ENCODE results near the gene DDX52.
"Not testable (repeated sequence)": the region's sequence is repeated elsewhere in the genome, so short reads cannot be mapped to it uniquely, and the experiment has no call there.

DDX52 gene, protein sequence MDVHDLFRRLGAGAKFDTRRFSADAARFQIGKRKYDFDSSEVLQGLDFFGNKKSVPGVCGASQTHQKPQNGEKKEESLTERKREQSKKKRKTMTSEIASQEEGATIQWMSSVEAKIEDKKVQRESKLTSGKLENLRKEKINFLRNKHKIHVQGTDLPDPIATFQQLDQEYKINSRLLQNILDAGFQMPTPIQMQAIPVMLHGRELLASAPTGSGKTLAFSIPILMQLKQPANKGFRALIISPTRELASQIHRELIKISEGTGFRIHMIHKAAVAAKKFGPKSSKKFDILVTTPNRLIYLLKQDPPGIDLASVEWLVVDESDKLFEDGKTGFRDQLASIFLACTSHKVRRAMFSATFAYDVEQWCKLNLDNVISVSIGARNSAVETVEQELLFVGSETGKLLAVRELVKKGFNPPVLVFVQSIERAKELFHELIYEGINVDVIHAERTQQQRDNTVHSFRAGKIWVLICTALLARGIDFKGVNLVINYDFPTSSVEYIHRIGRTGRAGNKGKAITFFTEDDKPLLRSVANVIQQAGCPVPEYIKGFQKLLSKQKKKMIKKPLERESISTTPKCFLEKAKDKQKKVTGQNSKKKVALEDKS

DNA sequence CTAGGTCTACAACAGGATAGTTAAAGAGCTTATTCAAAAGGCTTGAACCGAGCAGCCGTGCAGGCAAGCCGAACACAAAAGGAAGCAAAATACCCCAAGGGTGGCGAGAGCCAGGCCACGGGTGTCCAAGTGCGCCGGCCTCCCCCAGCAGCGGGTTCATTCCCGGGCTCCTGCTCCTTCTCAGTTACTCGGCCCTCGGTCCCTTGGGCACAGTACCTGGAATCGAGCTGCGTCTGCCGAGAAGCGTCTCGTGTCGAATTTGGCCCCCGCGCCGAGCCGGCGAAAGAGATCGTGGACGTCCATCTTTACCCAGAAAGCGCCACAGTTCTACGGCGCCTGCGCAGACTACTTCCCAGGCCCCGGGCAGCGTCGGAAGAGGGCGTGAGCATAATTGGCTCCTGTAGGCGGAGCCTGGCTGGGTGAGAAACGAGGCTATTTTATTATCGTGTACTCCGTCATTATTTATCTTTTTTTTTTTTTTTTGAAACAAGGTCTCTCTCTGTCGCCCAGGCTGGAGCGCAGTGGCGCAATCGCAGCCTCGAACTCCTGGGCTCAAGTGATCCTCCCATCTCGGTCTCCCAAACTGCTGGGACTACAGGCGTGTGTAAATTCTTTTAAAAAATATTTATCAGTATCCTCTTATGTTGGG lies at the start of gene DDX52:
Gene DDX52 (minus strand): TSS at position 329 of the 649 bp plus-strand sequence. CDS start 26 bp downstream, at position 303.
- DNase-seq, result peak; percentile 97

- no peak for DNase-seq
These were observed 48.6 kb upstream of the DDX52 start for GRCh38 chr17:37691807-37692206.

- no peak for DNase-seq
These were observed 46.1 kb upstream of the DDX52 start for GRCh38 chr17:37689317-37689716.

DNA sequence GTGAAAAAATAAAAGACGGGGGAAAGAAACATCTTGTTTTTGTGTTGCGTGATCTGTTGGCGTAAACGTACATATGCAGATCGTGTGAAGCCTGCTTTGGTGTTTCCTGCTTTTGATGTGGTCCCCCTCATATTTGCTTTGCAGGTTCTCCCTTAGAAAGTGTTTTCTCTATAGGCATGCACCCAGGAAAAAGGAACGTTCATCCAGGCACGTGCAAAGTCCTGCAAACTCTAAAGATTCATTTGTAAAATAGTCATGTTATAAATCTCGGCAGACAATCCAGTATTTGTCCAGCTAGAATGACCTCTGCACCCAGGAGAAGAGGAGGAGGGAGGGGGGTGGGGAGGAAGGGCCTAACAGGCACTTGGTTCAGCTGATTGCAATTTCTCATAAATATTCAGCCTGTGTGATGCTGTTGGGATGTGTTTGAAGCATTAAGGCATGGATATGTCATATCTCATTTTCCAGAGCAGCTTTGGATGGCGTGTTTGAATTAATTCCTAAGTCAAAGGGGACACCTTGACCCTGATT lies 40.3 kb upstream of the DDX52 start:
- no peak for DNase-seq

- no peak for DNase-seq
These were observed 38.8 kb upstream of the DDX52 start for GRCh38 chr17:37682007-37682406.

DNA sequence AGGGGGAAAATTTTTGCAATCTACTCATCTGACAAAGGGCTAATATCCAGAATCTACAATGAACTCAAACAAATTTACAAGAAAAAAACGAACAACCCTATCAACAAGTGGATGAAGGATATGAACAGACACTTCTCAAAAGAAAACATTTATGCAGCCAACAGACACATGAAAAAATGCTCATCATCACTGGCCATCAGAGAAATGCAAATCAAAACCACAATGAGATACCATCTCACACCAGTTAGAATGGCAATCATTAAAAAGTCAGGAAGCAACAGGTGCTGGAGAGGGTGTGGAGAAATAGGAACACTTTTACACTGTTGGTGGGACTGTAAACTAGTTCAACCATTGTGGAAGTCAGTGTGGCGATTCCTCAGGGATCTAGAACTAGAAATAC lies 36.7 kb upstream of the DDX52 start:
- not testable (repeated sequence) for DNase-seq

DNA sequence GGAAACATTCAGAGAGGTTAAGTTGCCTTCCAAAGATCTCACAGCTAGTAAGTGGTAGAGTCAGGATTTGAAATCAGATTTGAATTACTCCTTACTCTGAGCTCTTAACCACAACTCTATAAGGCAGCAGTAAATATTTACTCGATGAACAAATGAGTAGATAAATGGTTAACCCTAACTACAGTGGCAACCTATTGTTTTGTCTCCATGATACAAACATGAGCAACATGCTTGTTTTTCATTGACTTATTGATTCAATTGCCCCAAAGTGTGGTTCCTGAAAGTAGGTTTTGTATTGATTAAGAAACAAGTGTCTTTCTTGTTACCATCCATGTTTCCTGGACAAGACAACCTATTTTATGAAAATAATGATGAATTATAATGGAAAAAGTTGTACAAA lies 34.8 kb upstream of the DDX52 start:
- no peak for DNase-seq

- DNase-seq, result no peak
These were observed 33.8 kb upstream of the DDX52 start for GRCh38 chr17:37677021-37677420.

DNA sequence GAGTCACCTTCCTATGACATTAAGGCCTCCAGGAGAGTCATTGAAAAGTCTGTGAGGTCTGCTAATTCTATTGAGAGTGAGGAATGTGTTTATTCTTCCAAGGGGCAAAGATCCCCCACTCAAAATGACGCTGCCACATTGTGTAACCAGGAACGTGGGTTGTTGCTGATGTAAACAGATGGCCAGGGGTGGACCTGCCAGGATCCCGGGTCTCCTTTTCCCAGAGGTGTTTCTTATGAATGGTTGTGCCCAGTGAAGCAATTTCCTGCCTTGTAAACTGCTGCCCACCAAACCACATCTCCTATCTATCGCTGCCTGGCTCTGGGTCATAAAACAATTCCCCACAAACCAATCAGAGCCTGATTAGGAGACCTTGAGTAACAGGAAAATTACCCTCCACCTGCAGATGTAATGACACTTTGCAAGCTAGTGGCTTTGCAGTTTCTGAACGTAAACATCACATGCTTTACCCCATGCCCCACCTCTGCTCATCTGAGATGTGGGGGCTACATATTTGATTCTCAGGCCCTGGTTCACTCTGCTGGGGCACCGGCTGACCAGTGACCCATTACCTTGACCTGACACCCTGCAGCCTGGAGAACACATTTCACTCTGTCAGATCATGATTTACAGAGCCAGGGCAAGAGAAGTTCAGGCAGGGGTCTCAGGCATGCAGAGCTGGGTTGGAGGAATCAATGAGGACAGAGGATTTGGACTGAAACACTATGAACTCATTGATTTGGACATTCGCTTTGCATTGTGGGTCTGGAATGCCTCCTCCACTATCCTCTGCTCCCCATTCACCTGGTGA lies 33.1 kb upstream of the DDX52 start:
- DNase-seq, result no peak

DNA sequence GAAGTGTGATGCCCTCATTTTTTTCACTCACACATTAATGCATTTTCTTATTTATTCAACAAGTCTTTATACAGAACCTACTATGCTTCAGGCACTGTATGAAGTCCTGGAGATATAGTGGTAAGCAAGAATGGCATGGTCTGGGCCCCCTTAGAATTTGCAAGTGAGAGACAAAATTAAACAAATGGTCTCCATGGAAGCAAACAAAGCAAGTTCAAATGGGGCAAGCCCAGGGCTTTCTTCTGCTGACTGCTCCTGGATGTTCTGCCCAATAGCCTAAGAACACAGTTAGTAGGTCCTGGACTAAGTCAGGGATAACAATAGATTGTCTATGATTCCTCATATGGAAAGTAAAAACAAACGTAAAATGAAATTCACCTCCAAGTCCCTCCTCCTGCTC lies 31.3 kb upstream of the DDX52 start:
- DNase-seq, result no peak

DNA sequence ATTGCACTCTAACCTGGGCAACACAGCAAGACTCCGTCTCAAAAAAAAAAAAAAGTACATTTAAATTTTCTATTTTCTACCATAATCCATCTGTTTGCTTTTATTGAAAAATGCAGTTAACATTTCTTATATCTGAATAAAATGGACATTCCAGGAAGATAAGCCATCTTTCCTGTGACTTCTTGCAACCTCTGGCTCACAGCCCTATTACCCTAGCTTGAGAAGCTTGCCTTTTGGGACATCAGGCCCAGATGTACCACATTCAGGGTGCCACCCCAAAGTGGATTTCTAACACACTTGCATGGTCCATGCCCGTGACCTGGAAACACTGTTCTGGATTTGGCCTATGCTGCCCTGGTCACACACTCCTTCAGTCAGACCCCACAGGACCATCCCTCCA lies 30.1 kb upstream of the DDX52 start:
- DNase-seq, result no peak

GRCh38 chr17:37672548-37673078 lies 29.4 kb upstream of the DDX52 start:
- no peak for DNase-seq

DNA sequence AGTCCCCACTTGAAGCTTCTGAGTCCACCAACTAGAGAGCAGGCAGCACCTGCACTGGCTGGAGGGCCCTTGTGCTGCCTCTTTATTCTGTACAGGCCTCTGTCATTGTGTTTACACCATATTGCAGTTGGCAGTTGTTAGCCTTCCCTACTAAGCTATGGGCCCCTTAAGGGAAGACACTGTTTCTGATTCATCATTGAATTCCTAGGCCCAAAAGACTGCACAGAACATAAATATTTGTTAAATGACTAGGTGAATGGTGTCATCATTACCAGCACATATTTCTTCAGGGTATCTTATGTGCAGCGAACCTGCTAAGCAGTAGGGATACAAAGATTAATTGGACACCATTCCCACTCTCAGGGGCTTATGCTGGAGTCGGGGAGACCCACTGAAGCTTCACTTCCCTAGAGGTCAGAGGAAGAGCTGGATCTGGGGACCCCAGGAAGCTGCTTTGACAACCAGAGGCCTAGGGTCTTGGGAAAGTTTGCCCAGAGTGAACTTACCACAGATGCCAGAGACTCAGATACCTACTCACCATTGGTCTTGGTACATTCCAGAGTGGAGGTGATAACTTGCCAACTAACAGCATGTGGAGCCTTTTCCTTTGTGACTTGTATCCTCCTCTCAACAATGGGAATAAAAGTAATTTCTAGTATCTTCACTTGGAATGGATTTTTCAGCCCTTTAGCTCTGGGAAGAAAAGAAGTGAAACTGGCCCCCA lies 28.7 kb upstream of the DDX52 start:
- peak; percentile 44 for DNase-seq

DNA sequence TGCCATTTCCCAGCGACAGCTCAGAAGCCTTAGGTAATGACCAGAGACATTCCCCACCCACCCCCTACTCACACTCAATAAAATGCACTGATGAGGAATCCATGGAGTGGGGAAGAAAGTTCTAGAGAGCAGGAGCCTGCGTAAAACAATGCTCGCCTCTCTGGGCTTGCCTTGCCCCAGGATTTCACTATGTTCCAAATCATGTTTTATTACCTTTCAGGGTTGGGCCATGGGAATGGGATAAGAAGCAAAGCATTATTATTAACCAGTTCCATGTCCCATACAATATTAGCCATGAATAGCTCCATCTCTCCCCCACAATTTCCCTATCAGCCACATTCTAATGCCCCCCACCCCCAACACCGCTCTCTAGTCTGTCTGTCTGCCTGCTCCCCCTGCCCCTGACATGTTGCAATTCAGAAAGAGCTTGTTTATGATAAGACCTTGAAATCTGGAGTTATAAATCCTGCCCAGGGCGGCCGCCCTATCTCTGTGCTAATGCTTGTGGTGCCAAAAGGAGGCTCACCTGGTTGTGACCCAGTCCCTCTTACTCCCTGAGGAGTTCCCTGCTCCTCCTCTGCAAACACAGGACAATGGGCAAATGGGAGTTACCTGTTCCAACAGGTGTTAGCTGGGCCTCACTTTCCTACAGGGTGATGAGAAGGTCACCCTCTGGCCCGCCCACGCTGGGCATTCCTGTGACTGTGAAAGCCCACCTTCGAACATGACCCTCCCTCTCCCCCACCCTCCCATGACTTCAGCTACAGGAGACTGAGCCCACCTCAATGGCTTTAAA lies 28.0 kb upstream of the DDX52 start:
- DNase-seq, result peak; percentile 40

- no peak for DNase-seq
These were observed 23.8 kb upstream of the DDX52 start for GRCh38 chr17:37667039-37667438.

- DNase-seq, result no peak
These were observed 21.0 kb upstream of the DDX52 start for GRCh38 chr17:37664214-37664613.

- DNase-seq, result no peak
These were observed 19.1 kb upstream of the DDX52 start for GRCh38 chr17:37662353-37662752.

- DNase-seq, result no peak
These were observed 18.3 kb upstream of the DDX52 start for GRCh38 chr17:37661400-37662014.

DNA sequence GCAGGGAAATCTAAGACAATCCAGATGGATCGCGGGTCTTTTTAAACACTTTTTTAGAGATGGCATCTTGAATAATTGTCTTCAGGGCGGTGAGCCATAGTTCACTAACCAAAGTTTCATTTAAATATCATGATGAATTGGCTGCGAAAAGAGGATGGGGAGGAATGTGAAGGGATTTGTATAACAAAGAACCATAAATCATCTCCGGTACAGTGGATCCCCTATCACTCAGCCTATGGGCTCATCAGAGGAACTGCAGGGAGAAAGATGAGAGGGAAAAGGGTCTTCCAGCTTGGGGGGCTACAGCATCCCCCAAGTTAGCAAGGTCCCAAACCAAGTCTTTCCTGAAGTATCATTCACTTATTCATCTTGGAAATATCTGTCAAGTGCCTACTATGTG lies 16.7 kb upstream of the DDX52 start:
- no peak for DNase-seq

GRCh38 chr17:37657202-37657601 lies 14.0 kb upstream of the DDX52 start:
- no peak for DNase-seq

GRCh38 chr17:37651849-37652248 lies 8.6 kb upstream of the DDX52 start:
- DNase-seq, result no peak
